A673 (cell line): ENCODE measurements around the gene SHE. TPM values are rescaled to one million over a fixed set of nuclear protein-coding genes. Genes with fewer than 3 reads are reported as not detected.

Experiments used
- BruUV-seq: library from RNA; stranded (reverse); fragments of 400-500 nt; replicated peaks from 2 replicates; lab custom pipeline; 2021; lab: Mats Ljungman, UMichigan
- CTCF ChIA-PET: fragments of 300-600 bp; sonication (Branson Sonifier 250); formaldehyde crosslinking; loops from one replicate; lab custom pipeline; 2022; ENCODE audit warnings: antibody characterized with exemption; lab: Charles Lee
- POLR2A ChIA-PET: fragments of 300-600 bp; sonication (Branson Sonifier 250); formaldehyde crosslinking; loops from one replicate; lab custom pipeline; 2022; ENCODE audit warnings: antibody characterized with exemption; ENCODE audit not compliant: low non-redundant PET; lab: Charles Lee
- DNase-seq: peaks from one replicate; pipeline ENCODE4 v3.0.0-alpha.2; 2015; ENCODE audit warnings: low spot score
- H3K27ac ChIP-seq: fragments of 200-600 bp; sonication (generic); 2 replicates; pipeline ENCODE4 v1.5.1; 2016; ENCODE audit warnings: mixed run types, low read depth, mild to moderate bottlenecking, mixed read lengths, antibody characterized with exemption, low read length; ENCODE audit not compliant: poor library complexity, severe bottlenecking
- H3K27me3 ChIP-seq: fragments of 200-600 bp; sonication (generic); replicated peaks from 2 replicates; pipeline ENCODE4 v1.6.1; 2017; ENCODE audit warnings: mixed run types, low read depth, mild to moderate bottlenecking, mixed read lengths, antibody characterized with exemption, low read length; ENCODE audit not compliant: insufficient read depth, poor library complexity
- H3K36me3 ChIP-seq: fragments of 200-600 bp; sonication (generic); 2 replicates; pipeline ENCODE4 v1.6.1; 2016; ENCODE audit warnings: mixed run types, mild to moderate bottlenecking, mixed read lengths, antibody characterized with exemption, low read length; ENCODE audit not compliant: insufficient read depth, poor library complexity, severe bottlenecking
- H3K4me1 ChIP-seq: fragments of 200-600 bp; sonication (generic); 2 replicates; pipeline ENCODE4 v1.6.1; 2017; ENCODE audit warnings: mixed run types, mild to moderate bottlenecking, mixed read lengths, antibody characterized with exemption, low read length; ENCODE audit not compliant: insufficient read depth, poor library complexity, severe bottlenecking
- H3K4me3 ChIP-seq: fragments of 200-600 bp; sonication (generic); 2 replicates; pipeline ENCODE4 v1.5.1; 2016; ENCODE audit warnings: low read depth, mixed run types, mild to moderate bottlenecking, mixed read lengths, low read length; ENCODE audit not compliant: poor library complexity, severe bottlenecking
- H3K9me3 ChIP-seq: fragments of 200-600 bp; sonication (generic); 2 replicates; pipeline ENCODE4 v1.6.1; 2016; ENCODE audit warnings: mixed run types, low read depth, mild to moderate bottlenecking, mixed read lengths, antibody characterized with exemption, low read length; ENCODE audit not compliant: poor library complexity, severe bottlenecking
- CTCF ChIP-seq: fragments of 300-800, 200-600 bp; sonication (generic); conservative IDR thresholded peaks from 2 replicates; pipeline ENCODE4 v1.5.1; 2017; ENCODE audit warnings: low read depth, mild to moderate bottlenecking, antibody characterized with exemption, low read length, moderate library complexity, mixed read lengths
- EZH2 ChIP-seq: fragments of 200-600 bp; sonication (generic); IDR thresholded peaks from 2 replicates; pipeline ENCODE4 v1.6.1; 2017; ENCODE audit warnings: borderline replicate concordance, low read depth, mild to moderate bottlenecking, mixed read lengths, antibody characterized with exemption, low read length; ENCODE audit not compliant: poor library complexity, severe bottlenecking
- intact Hi-C: fragments of 100-400 bp; cut with micrococcal nuclease; formaldehyde crosslinking; loops from one replicate; pipeline ENCODE4 v1.10.0; 2022; ENCODE audit not compliant: unreplicated experiment
- total RNA-seq: library from RNA; stranded (reverse); gene quantifications from 2 replicates; pipeline ENCODE4 v1.2.3, GENCODE V29; 2021

The SHE gene
- total RNA-seq, 1 experiment from 2014 or later, result 0.04 TPM

- POLR2A ChIA-PET, result no interaction called here
- intact Hi-C loops, result loop anchor here (5.0 to 10.0 kb wide), 2 partner anchors 395 to 582 kb away; partner anchors contain the start of genes EFNA4 and KCNN3
- no TSS peak for BruUV-seq
- no peaks in the 10 kb centered on the region for H3K36me3 ChIP-seq
- DNase-seq, result peak; percentile 95
- H3K27me3 ChIP-seq, result no peaks in the 10 kb centered on the region
- H3K4me3 ChIP-seq, result no peak overlapping the region
- CTCF ChIA-PET, result interaction anchor here (0.6 to 1.3 kb wide), 10 partner anchors 38 to 572 kb away, joined by 3 to 15 read pairs (median 3); partner anchors contain the start of genes ADAM15, FLAD1 and UBE2Q1
- peaks cover 33% of the 10 kb centered on the region for H3K4me1 ChIP-seq
- TF ChIP-seq EZH2 (no peak), CTCF (peak; percentile 95)
- no peaks in the 10 kb centered on the region for H3K9me3 ChIP-seq
- H3K27ac ChIP-seq, result peak overlapping the region; percentile 39
These were observed 22.3 kb downstream of the SHE start for GRCh38 chr1:154479764-154480421.

GRCh38 chr1:154478639-154479038 is 23.6 kb downstream of the SHE start:
- no TSS peak for BruUV-seq

GRCh38 chr1:154478013-154478412 is 24.2 kb downstream of the SHE start:
- Histone ChIP-seq H3K4me1 (peaks cover 31% of the 10 kb centered on the region), H3K27ac (no peak overlapping the region), H3K36me3 (no peaks in the 10 kb centered on the region), H3K9me3 (no peaks in the 10 kb centered on the region), H3K4me3 (no peak overlapping the region), H3K27me3 (no peaks in the 10 kb centered on the region)
- BruUV-seq, result no TSS peak
- ChIA-PET POLR2A (no interaction called here), CTCF (no interaction called here)
- no peak for DNase-seq
- no peak for TF ChIP-seq CTCF
- intact Hi-C loops, result no loop called here

More at GRCh38 chr1:154478639-154479038, 23.6 kb downstream of the SHE start:
- no peaks in the 10 kb centered on the region for H3K27me3 ChIP-seq
- intact Hi-C loops, result no loop called here
- TF ChIP-seq EZH2, result no peak
- no peak for TF ChIP-seq CTCF
- H3K4me3 ChIP-seq, result no peak overlapping the region
- no peaks in the 10 kb centered on the region for H3K36me3 ChIP-seq
- peak; percentile 52 for DNase-seq
- POLR2A ChIA-PET, result interaction anchor here (0.6 kb wide), 1 partner anchor 398 kb away, joined by 3 read pairs; no protein-coding TSS in a partner anchor
- no peak overlapping the region for H3K27ac ChIP-seq
- CTCF ChIA-PET, result no interaction called here
- peaks cover 31% of the 10 kb centered on the region for H3K4me1 ChIP-seq
- H3K9me3 ChIP-seq, result no peaks in the 10 kb centered on the region
